A549 (cell line): ENCODE measurements around the gene CNOT2.

Experiments used
- BCL3 ChIP-seq: fragments of >200 bp; sonication (Bioruptor Twin); formaldehyde crosslinking; IDR thresholded peaks from 3 replicates; pipeline ENCODE4 v1.6.1; 2016
- CBX2 ChIP-seq: fragments of 200-600 bp; sonication (generic); IDR thresholded peaks from 2 replicates; pipeline ENCODE4 v1.6.1; 2016; ENCODE audit warnings: low read depth, mild to moderate bottlenecking, borderline replicate concordance
- POLR2A ChIP-seq: IDR thresholded peaks from 2 replicates; pipeline ENCODE4 v1.6.1; 2012; ENCODE audit warnings: mild to moderate bottlenecking, low read length
- POLR2AphosphoS2 ChIP-seq: conservative IDR thresholded peaks from 2 replicates; pipeline ENCODE4 v1.6.1; 2012; ENCODE audit warnings: low read length, improper control_type of control experiment, inconsistent platforms

DNA sequence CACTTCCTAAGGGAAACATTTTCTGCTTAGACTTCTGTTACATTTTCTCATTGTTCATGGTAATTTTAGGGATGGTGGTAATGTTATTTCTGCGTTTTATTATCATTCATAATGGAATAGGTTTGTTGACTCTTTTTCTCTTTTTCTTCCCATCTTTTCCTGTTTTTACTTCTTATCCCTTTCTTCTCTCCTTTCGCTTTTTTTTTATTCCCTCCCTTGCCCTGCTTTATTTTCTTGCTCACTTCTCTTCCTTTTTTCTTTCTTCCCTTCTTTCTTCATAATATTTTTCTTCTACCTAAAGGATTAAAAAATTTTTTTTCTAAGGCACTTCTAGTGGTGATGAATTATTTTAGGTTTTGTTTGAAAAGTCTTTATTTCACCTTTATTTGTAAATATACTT is 45.6 kb downstream of the CNOT2 start:
- TF ChIP-seq CBX2 (no peak), POLR2A (no peak), POLR2AphosphoS2 (no peak), BCL3 (no peak)
